Endothelial cell (in vitro differentiated cells): Measurements from ENCODE around the gene HACD4. TPM values are rescaled to one million over a fixed set of nuclear protein-coding genes. Genes with fewer than 3 reads are reported as not detected.

ENCODE experiments used
- DNase-seq: peaks from one replicate; pipeline ENCODE4 v3.0.0; 2021; ENCODE audit warnings: low spot score
- H3K27ac Mint-ChIP-seq: one replicate; pipeline ENCODE4 v1.8.0; 2021; ENCODE audit warnings: mixed read lengths, inconsistent platforms; ENCODE audit not compliant: unreplicated experiment
- H3K27me3 Mint-ChIP-seq: one replicate; pipeline ENCODE4 v1.8.0; 2021; ENCODE audit warnings: mild to moderate bottlenecking, moderate library complexity, mixed read lengths, inconsistent platforms; ENCODE audit not compliant: unreplicated experiment
- H3K36me3 Mint-ChIP-seq: one replicate; pipeline ENCODE4 v1.8.0; 2021; ENCODE audit warnings: mild to moderate bottlenecking, low read depth, mixed read lengths, inconsistent platforms; ENCODE audit not compliant: unreplicated experiment
- H3K4me1 Mint-ChIP-seq: one replicate; pipeline ENCODE4 v1.8.0; 2021; ENCODE audit warnings: mild to moderate bottlenecking, mixed read lengths, inconsistent platforms; ENCODE audit not compliant: unreplicated experiment
- H3K4me3 Mint-ChIP-seq: one replicate; pipeline ENCODE4 v1.8.0; 2021; ENCODE audit warnings: mild to moderate bottlenecking, mixed read lengths, inconsistent platforms; ENCODE audit not compliant: unreplicated experiment
- H3K9me3 Mint-ChIP-seq: one replicate; pipeline ENCODE4 v1.8.0; 2021; ENCODE audit warnings: mixed read lengths, inconsistent platforms; ENCODE audit not compliant: unreplicated experiment
- CTCF ChIP-seq: fragments of 200-600 bp; sonication (generic); IDR thresholded peaks from one replicate; pipeline ENCODE4 v1.5.0; 2021; ENCODE audit warnings: antibody characterized with exemption; ENCODE audit not compliant: unreplicated experiment
- long read RNA-seq: library from polyadenylated mRNA; unstranded; transcript quantifications from one replicate; pipeline ENCODE4 v2.0.0, GENCODE V29; 2020; ENCODE audit not compliant: unreplicated experiment
- total RNA-seq: library from RNA; stranded (reverse); fragmentation: NEBNext Ultra II Directional; extraction: Animal tissue kit (Norgen Biotek cat#: 25700); gene quantifications from one replicate; pipeline ENCODE4 v1.2.1, GENCODE V29; 2021; ENCODE audit not compliant: unreplicated experiment

HACD4 gene
- total RNA-seq: 5.7 TPM
- long read RNA-seq, full-length matches to known transcripts: 8 of 12 reads
- long read RNA-seq, partial matches to known transcripts: 0 of 12 reads
- long read RNA-seq, other reads (novel, unspliced or antisense): 4 of 12 reads

- peak; percentile 47 for DNase-seq
- H3K9me3 Mint-ChIP-seq: no peaks in the 10 kb centered on the region
- H3K27ac Mint-ChIP-seq: no peak within 1 kb of the TSS
- H3K27me3 Mint-ChIP-seq: peaks cover 3% of the 10 kb centered on the region
- peaks cover 3% of the 10 kb centered on the region for H3K4me1 Mint-ChIP-seq
- TF ChIP-seq CTCF: no peak
- H3K4me3 Mint-ChIP-seq: peak within 1 kb of the TSS; percentile 62
- H3K36me3 Mint-ChIP-seq: no peaks in the 10 kb centered on the region
Observed at GRCh38 chr9:21031091-21031807, at the start of gene HACD4. Gene HACD4 (minus strand): TSS chr9:21031640. CDS start chr9:21031590, 50 bp downstream.

- H3K36me3 Mint-ChIP-seq: no peaks in the 10 kb centered on the region
- no peak overlapping the region for H3K4me3 Mint-ChIP-seq
- no peak for TF ChIP-seq CTCF
- H3K4me1 Mint-ChIP-seq: peaks cover 34% of the 10 kb centered on the region
- H3K9me3 Mint-ChIP-seq: no peaks in the 10 kb centered on the region
- no peak for DNase-seq
- H3K27me3 Mint-ChIP-seq: no peaks in the 10 kb centered on the region
- H3K27ac Mint-ChIP-seq: peak overlapping the region; percentile 95
Observed at GRCh38 chr9:21080793-21081192, 49.4 kb upstream of the HACD4 start.

GRCh38 chr9:21078702-21079101 is 47.3 kb upstream of the HACD4 start:
- no peaks in the 10 kb centered on the region for H3K9me3 Mint-ChIP-seq
- no peak for TF ChIP-seq CTCF
- no peak for DNase-seq
- H3K36me3 Mint-ChIP-seq: no peaks in the 10 kb centered on the region
- no peaks in the 10 kb centered on the region for H3K27me3 Mint-ChIP-seq
- H3K27ac Mint-ChIP-seq: peak overlapping the region; percentile 11
- no peak overlapping the region for H3K4me3 Mint-ChIP-seq
- H3K4me1 Mint-ChIP-seq: peaks cover 41% of the 10 kb centered on the region

GRCh38 chr9:21077781-21078180 is 46.3 kb upstream of the HACD4 start, which contains the start of gene IFNB1:
Gene IFNB1 (minus strand): TSS chr9:21077942. CDS start chr9:21077869, 73 bp downstream.
- no peak within 1 kb of the TSS for H3K4me3 Mint-ChIP-seq
- no peak for TF ChIP-seq CTCF
- H3K4me1 Mint-ChIP-seq: peaks cover 37% of the 10 kb centered on the region
- no peaks in the 10 kb centered on the region for H3K27me3 Mint-ChIP-seq
- H3K9me3 Mint-ChIP-seq: no peaks in the 10 kb centered on the region
- no peaks in the 10 kb centered on the region for H3K36me3 Mint-ChIP-seq
- H3K27ac Mint-ChIP-seq: peak within 1 kb of the TSS; percentile 11
- no peak for DNase-seq

GRCh38 chr9:21075484-21075883 is 44.0 kb upstream of the HACD4 start:
- H3K27me3 Mint-ChIP-seq: no peaks in the 10 kb centered on the region
- no peak for TF ChIP-seq CTCF

More at GRCh38 chr9:21075484-21075883, 44.0 kb upstream of the HACD4 start:
- no peak overlapping the region for H3K27ac Mint-ChIP-seq
- H3K4me1 Mint-ChIP-seq: peaks cover 27% of the 10 kb centered on the region
- H3K4me3 Mint-ChIP-seq: no peak overlapping the region
- no peak for DNase-seq
- H3K9me3 Mint-ChIP-seq: no peaks in the 10 kb centered on the region
- no peaks in the 10 kb centered on the region for H3K36me3 Mint-ChIP-seq
